Mucosa of descending colon (tissue), 3 donors: ENCODE results near the gene GPNMB. TPM values are rescaled to one million over a fixed set of nuclear protein-coding genes. Genes with fewer than 3 reads are reported as not detected.

Source experiments
- ATAC-seq: fragments of 200-7000 bp; cut with Tn5 transposase; one replicate; pipeline ENCODE4 v1.9.1; 2020; ENCODE audit warnings: mild to moderate bottlenecking, moderate library complexity
- DNase-seq, 3 donors: peaks; one replicate each; pipeline ENCODE4 v3.0.0-alpha.2; 2020
- H3K36me3 ChIP-seq: fragments of 200-600 bp; one replicate; pipeline ENCODE4 v1.8.0; 2021; ENCODE audit warnings: low read depth, mild to moderate bottlenecking
- H3K4me1 ChIP-seq: fragments of 200-600 bp; one replicate; pipeline ENCODE4 v1.8.0; 2021; ENCODE audit warnings: low read depth, mild to moderate bottlenecking
- H3K4me3 ChIP-seq: fragments of 200-600 bp; one replicate; pipeline ENCODE4 v1.8.0; 2021; ENCODE audit warnings: mild to moderate bottlenecking
- H3K9me3 ChIP-seq: fragments of 200-600 bp; one replicate; pipeline ENCODE4 v1.8.0; 2021; ENCODE audit warnings: mild to moderate bottlenecking
- intact Hi-C, 2 donors: fragments of 100-400 bp; cut with DNase I in 1 of 2; cut with micrococcal nuclease in 1 of 2; formaldehyde crosslinking; loops; one replicate each; pipeline versions ENCODE4 v1.11.0 to v1.11.1; 2022; cut with DNase I, micrococcal nuclease
- total RNA-seq, 3 donors: library from RNA; stranded (reverse); fragmentation: NEBNext Ultra II Directional in 2 of 3; extraction: Animal tissue kit (Norgen Biotek cat#: 25700) in 2 of 3; gene quantifications; one replicate each; pipeline versions ENCODE4 v1.2.1 to v1.2.4, GENCODE V29; 2021 to 2023
- TF ChIP-seq, protein P1 (sequence below): fragments of 200-600 bp; IDR thresholded peaks from one replicate; pipeline ENCODE4 v1.8.0; 2022; ENCODE audit warnings: antibody characterized with exemption, mild to moderate bottlenecking
- donor health status: DM: no; HTN: no; CAD: no; lungs with moderate emphysema.
- donor health status: DM: no; HTN: no; CAD: no.
- donor health status: DM: no; HTN: yes; CAD: no.

GPNMB gene
- total RNA-seq, 3 donors from 2014 or later = 21.3 to 77.8 (median 38.8) TPM

DNA sequence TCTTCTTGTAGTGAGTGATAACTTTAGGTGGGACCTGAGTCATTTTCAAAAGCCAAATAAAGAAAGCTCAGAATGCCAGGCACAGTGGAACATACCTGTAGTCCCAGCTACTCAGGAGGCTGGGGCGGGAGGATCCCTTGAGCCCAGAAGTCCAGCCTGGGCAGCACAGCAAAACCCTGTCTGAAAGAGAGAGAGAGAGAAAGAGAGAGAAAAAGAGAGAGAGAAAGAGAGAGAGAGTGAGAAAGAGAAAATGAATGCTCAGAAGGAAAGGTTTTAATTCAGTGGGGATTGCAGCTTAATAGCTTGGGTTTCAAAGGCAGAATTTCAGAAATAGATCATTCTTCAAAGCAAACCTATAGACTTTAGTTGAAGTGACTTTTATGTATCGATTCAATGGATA, 25.7 kb downstream of the GPNMB start:
- Histone ChIP-seq H3K4me3 (no peak overlapping the region), H3K4me1 (peaks cover 6% of the 10 kb centered on the region), H3K36me3 (no peaks in the 10 kb centered on the region), H3K9me3 (no peaks in the 10 kb centered on the region)
- ATAC-seq (no peak), DNase-seq (no peak)
- TF ChIP-seq, protein P1, sequence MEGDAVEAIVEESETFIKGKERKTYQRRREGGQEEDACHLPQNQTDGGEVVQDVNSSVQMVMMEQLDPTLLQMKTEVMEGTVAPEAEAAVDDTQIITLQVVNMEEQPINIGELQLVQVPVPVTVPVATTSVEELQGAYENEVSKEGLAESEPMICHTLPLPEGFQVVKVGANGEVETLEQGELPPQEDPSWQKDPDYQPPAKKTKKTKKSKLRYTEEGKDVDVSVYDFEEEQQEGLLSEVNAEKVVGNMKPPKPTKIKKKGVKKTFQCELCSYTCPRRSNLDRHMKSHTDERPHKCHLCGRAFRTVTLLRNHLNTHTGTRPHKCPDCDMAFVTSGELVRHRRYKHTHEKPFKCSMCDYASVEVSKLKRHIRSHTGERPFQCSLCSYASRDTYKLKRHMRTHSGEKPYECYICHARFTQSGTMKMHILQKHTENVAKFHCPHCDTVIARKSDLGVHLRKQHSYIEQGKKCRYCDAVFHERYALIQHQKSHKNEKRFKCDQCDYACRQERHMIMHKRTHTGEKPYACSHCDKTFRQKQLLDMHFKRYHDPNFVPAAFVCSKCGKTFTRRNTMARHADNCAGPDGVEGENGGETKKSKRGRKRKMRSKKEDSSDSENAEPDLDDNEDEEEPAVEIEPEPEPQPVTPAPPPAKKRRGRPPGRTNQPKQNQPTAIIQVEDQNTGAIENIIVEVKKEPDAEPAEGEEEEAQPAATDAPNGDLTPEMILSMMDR = no peak
- intact Hi-C loops = no loop called here

DNA sequence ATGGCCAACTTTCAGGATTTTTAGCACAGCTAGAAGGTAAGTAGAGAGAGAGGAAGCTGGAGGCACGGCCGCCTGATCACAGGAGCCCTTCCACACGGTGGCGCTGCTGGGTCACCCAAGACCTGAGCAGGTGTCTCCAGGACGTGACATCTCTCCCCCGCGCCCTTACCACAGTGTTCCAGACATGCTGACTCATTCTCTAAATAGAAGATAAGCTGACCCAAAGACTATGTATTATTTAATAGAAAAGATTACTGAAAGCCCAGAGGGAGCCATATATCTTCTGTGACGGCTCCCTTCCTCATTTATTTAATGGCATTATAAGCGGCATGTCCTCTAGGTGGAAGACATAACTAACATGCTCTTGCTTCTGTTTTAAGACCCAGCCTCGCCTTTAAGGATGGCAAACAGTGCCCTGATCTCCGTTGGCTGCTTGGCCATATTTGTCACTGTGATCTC, 26.6 kb downstream of the GPNMB start:
- Histone ChIP-seq H3K9me3 (no peaks in the 10 kb centered on the region), H3K4me3 (no peak overlapping the region), H3K4me1 (peaks cover 6% of the 10 kb centered on the region), H3K36me3 (no peaks in the 10 kb centered on the region)
- DNase-seq (peak; percentile 91 to 99 (median 92)), ATAC-seq (peak; percentile 100)
- TF ChIP-seq, protein P1 = peak; percentile 83
- intact Hi-C loops = no loop called here

DNA sequence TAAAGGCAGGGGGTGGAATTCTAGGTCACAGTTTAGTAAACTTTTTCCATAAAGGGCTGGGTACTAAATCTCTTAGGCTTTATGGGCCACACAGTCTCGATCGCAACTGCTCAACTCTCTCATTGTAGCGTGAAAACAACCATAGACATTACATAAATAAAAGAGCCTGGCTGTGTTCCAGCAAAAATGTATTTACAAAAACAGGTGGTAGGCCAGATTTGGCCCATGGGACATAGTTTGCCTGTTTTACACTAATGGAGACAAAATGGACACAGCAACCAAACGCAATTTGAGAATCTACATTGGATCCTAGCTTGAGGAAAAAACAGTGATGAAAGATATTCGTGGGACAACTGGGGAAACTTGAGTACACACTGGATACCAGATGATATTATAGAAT, 29.3 kb downstream of the GPNMB start:
- intact Hi-C loops = no loop called here

DNA sequence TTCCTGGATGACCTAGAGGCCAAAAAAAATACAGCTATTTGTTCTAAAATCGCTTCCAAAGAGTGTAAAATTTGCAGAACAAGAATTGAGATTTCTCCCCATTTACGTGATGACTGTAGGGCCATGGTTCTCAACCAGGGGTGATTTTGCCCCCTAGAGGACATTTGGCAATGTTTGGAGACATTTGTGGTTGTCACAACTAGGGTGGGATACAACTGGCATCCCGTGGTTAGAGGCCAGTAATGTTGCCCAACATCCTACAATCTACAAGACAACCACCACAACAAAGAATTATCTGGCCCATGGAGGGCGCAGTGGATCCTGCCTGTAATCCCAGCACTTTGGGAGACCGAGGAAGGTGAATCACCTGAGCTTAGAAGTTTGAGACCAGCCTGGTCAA, 29.8 kb downstream of the GPNMB start:
- TF ChIP-seq, protein P1 = no peak
- Histone ChIP-seq H3K4me3 (no peak overlapping the region), H3K9me3 (no peaks in the 10 kb centered on the region), H3K4me1 (peaks cover 6% of the 10 kb centered on the region), H3K36me3 (no peaks in the 10 kb centered on the region)
- ATAC-seq = no peak
- DNase-seq = no peak
- intact Hi-C loops = no loop called here

More for the DNA sequence above, 29.3 kb downstream of the GPNMB start:
- Histone ChIP-seq H3K36me3 (no peaks in the 10 kb centered on the region), H3K9me3 (no peaks in the 10 kb centered on the region), H3K4me1 (peaks cover 6% of the 10 kb centered on the region), H3K4me3 (no peak overlapping the region)
- no peak for DNase-seq
- ATAC-seq = no peak
- TF ChIP-seq, protein P1 = no peak

DNA sequence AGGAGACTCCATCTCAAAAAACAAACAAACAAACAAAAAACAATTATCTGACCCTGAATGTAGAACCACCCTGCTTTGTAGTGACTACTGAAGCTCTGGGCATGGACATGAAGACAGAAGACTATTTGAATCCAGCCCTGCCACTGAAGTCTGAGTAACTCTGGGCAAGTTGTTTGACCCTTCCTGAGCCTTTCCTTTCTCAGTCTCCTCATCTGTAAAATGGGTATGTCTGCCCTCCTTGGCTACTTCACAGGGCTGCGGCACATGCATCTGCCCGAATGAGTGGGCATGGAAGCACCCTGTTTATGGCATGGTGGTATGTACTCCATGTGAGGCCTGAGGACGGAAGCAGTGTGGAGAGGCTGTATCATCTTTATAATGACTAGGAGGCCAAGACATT, 30.4 kb downstream of the GPNMB start:
- DNase-seq (no peak), ATAC-seq (no peak)
- Histone ChIP-seq H3K36me3 (no peaks in the 10 kb centered on the region), H3K9me3 (no peaks in the 10 kb centered on the region), H3K4me1 (peaks cover 6% of the 10 kb centered on the region), H3K4me3 (no peak overlapping the region)
- intact Hi-C loops = no loop called here
- TF ChIP-seq, protein P1 = no peak
